ENCODE results near the gene FHOD3. TPM values are rescaled to one million over a fixed set of nuclear protein-coding genes. Genes with fewer than 3 reads are reported as not detected.
"Not testable (repeated sequence)": the region's sequence is repeated elsewhere in the genome, so short reads cannot be mapped to it uniquely, and the experiment has no call there.

Gene FHOD3
- total RNA-seq, 1 donor from 2014 or later, result 311 TPM

GRCh38 chr18:36757991-36758390 lies 460.5 kb downstream of the FHOD3 start:
- DNase-seq (ENCODE audit: low spot score), result no peak
- intact Hi-C loops (cut with DNase I), result loop anchor here (2.0 kb wide), 1 partner anchor 69 kb away; no protein-coding TSS in a partner anchor

- intact Hi-C loops (cut with DNase I), result no loop called here
- DNase-seq (ENCODE audit: low spot score), result no peak
Measured at GRCh38 chr18:36758623-36759022, 461.1 kb downstream of the FHOD3 start.

- DNase-seq (ENCODE audit: low spot score), result no peak
- intact Hi-C loops (cut with DNase I), result no loop called here
Measured at GRCh38 chr18:36759167-36759776, 461.8 kb downstream of the FHOD3 start.

- intact Hi-C loops (cut with DNase I), result no loop called here
- DNase-seq (ENCODE audit: low spot score), result no peak
Measured at GRCh38 chr18:36760598-36760997, 463.1 kb downstream of the FHOD3 start.

GRCh38 chr18:36761186-36761698 lies 463.7 kb downstream of the FHOD3 start:
- intact Hi-C loops (cut with DNase I), result no loop called here
- DNase-seq (ENCODE audit: low spot score), result no peak

DNA sequence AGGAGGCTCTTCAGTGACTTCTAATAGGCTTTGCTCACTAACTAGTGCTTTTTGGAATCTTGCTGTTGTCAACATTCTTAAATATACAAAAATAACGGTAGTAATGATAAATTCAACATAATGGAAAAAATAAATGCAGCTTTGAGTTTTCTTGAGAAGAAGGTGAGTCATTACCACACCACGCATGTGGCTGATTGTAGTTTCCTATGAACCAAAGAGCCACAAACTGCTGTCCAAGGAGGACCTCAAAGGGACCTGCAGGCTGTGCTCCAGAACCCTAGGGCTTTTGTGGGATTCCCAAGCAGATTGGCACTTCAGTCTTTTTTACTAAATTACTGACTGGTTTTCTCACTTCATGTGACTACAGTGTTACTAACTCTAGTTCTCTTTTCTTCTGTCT lies 464.6 kb downstream of the FHOD3 start:
- intact Hi-C loops (cut with DNase I), result no loop called here

DNA sequence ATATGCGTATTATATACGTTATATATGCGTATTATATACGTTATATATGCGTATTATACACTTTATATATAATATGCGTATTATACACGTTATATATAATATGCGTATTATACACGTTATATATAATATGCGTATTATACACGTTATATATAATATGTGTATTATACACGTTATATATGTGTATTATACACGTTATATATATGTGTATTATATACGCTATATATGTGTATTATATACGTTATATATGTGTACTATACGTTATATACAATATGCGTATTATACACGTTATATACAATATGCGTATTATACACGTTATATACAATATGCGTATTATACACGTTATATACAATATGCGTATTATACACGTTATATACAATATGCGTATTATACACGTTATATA lies 465.5 kb downstream of the FHOD3 start:
- intact Hi-C loops (cut with DNase I); DNase-seq (ENCODE audit: low spot score): not testable (repeated sequence)

More for the DNA sequence above, 464.6 kb downstream of the FHOD3 start:
- DNase-seq (ENCODE audit: low spot score), result no peak

- intact Hi-C loops (cut with DNase I), result no loop called here
Measured at GRCh38 chr18:36766836-36767235, 469.3 kb downstream of the FHOD3 start.

DNA sequence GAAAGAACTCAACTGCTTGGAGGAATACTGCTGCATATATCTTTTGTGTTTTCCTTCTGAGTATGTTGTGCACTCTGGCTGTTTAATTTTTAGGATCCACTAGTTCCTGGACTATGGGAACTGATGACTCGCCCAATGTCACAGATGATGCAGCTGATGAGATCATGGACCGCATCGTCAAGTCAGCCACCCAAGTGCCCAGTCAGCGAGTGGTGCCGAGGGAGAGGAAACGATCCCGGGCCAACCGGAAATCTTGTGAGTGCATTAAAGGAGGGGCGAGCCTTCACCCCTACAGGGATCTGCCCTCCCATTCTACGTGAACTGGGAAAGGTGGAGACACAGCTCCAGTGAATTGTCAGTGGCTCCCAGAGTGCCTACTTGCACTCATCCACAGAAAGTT lies 471.7 kb downstream of the FHOD3 start:
- intact Hi-C loops (cut with DNase I), result no loop called here
- no peak for DNase-seq (ENCODE audit: low spot score)

More at GRCh38 chr18:36766836-36767235, 469.3 kb downstream of the FHOD3 start:
- DNase-seq (ENCODE audit: low spot score), result no peak

DNA sequence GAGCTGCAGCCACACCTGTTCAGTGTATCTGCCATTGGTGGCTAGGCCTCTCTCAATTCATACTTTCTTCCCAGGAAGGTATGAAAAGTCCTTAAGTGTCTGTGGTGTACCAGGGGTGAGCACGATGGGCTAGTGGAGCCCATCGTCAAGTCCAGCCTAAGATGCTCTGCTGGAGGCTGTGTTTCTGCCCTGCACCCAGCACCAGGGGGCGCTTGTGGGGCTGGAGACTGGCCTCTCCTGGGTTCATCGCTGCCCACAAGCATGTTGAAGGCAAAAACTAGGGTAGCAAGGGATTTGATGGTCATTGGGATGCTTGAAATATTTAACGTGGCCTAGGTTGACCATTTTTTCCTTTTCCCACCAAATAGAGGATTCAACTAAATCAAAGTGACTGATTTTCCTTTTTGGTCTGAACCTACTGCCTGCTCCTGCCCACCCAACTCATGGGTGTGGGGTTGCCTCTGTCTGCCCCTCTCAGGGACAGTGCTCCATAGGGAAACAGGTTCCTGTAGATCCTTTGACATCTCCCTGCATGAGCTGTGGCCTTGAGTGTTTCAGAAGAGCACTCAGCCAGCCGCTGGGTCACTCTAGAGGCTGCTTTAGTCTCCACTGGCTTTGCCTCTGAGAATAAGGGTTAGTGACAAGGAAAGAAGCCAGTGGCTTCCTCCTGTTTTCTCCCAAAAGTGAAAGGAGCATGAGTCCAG lies 472.2 kb downstream of the FHOD3 start:
- intact Hi-C loops (cut with DNase I), result no loop called here
- DNase-seq (ENCODE audit: low spot score), result no peak

DNA sequence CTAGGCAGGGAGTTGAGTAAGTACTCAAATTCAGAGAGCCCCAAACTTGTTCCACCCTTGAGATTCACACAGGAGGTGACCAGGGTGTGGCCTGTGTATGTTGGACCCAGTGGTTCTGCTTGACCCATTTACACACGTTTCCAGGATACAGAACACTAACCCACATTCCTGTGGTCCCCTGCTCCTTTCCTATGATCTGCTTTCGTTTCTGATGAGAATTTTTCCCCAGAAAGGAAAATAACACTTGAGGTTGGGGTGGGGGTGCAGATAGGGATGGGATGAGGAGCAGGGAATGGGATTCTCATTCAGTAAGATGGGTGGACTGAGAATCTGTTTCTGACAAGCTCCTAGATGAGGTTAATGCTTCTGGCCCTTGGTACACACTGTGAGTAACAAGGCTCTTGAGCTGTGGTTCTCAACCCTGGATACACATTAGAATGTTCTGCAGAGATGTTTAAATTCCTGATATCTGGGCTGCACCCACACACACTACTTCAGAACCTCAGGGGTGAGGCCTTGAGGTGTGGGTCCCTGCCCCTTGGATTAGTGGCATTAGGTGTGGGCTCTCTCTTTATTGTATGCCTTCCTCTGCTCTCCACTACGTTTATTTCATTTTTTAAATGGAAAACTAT lies 472.9 kb downstream of the FHOD3 start:
- intact Hi-C loops (cut with DNase I), result no loop called here
- DNase-seq (ENCODE audit: low spot score), result no peak

GRCh38 chr18:36771245-36771644 lies 473.7 kb downstream of the FHOD3 start:
- intact Hi-C loops (cut with DNase I), result no loop called here
- no peak for DNase-seq (ENCODE audit: low spot score)

- no peak for DNase-seq (ENCODE audit: low spot score)
- intact Hi-C loops (cut with DNase I), result no loop called here
Measured at GRCh38 chr18:36772241-36772723, 474.8 kb downstream of the FHOD3 start.

DNA sequence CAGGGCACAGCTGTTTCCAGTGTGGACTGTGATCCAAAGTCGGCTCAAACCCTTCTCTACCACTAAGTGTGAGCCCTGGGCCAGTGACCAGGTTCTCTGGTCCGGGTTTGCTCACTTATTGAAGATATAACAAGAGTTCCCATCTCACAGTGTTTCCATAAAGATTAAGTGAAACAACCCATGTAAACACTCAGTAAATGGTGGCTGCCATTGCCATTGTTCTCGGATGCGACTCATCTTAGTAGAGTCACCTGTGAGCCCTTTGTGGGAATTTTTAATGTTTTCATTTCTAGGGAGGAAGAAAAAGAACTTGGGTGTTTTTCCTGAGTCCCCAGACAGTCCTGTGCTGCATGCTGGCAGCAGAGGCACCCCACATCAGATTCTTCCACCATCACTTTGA lies 477.9 kb downstream of the FHOD3 start:
- DNase-seq (ENCODE audit: low spot score), result no peak
- intact Hi-C loops (cut with DNase I), result no loop called here

- no peak for DNase-seq (ENCODE audit: low spot score)
- intact Hi-C loops (cut with DNase I), result no loop called here
Measured at GRCh38 chr18:36776650-36777049, 479.1 kb downstream of the FHOD3 start.

DNA sequence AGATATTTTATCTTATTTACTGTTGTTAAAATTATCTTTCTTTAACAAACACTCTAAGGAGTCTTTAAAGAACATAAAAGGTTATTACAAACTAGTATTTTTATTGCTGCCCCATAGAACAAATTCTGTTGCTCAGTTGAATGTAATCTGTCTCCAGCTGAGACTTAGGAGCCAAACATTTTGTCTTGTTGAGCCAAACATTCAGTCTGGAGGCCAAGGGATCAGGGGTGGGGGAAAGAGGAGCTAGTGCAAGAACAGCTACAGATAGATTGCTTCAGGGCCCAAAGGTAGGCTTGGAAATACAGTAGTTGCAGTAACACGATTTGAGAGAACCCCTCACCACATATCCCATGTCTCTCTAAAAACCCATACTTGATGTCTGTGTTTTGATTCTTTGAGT lies 480.1 kb downstream of the FHOD3 start:
- intact Hi-C loops (cut with DNase I), result no loop called here
- DNase-seq (ENCODE audit: low spot score), result no peak

GRCh38 chr18:36780748-36781147 lies 483.2 kb downstream of the FHOD3 start:
- intact Hi-C loops (cut with DNase I), result no loop called here

GRCh38 chr18:36782710-36783109 lies 485.2 kb downstream of the FHOD3 start:
- DNase-seq (ENCODE audit: low spot score), result no peak
- intact Hi-C loops (cut with DNase I), result no loop called here

More at GRCh38 chr18:36780748-36781147, 483.2 kb downstream of the FHOD3 start:
- no peak for DNase-seq (ENCODE audit: low spot score)

GRCh38 chr18:36783792-36784191 lies 486.3 kb downstream of the FHOD3 start:
- DNase-seq (ENCODE audit: low spot score), result no peak

GRCh38 chr18:36786686-36787085 lies 489.2 kb downstream of the FHOD3 start:
- intact Hi-C loops (cut with DNase I), result no loop called here
- no peak for DNase-seq (ENCODE audit: low spot score)

More at GRCh38 chr18:36783792-36784191, 486.3 kb downstream of the FHOD3 start:
- intact Hi-C loops (cut with DNase I), result no loop called here

Data from cardiac septum (tissue), 1 donor.